Measurements from ENCODE around the gene AKAP9.

The AKAP9 gene

DNA sequence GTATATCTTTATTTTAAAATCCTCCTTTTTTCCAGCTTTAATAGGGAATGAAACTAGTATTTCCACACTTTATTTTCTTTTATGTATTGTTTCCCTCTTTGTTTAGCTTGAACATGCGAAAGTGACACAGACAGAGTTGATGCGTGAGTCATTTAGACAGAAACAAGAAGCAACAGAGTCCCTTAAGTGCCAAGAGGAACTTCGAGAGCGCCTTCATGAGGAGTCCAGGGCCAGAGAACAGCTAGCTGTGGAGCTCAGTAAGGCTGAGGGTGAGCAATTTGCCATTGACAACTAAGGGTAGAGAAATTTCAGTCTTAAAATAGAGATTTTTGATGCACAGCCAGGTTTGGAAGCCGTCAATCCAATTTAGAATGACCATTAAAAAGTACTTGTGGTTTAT is 120.5 kb downstream of the AKAP9 start:
- Histone ChIP-seq H3K4me1 (ENCODE audit: control insufficient read depth in 1 of 2, insufficient read depth in 1 of 2, low read depth in 1 of 2, low read length in 1 of 2) (peaks cover 12 to 17% of the 10 kb centered on the region in 2 experiments), H3K27ac (no peak overlapping the region), H3K4me3 (ENCODE audit: low read depth in 1 of 2, low read length in 1 of 2) (no peak overlapping the region), H3K36me3 (peaks cover 19% of the 10 kb centered on the region), H3K9me3 (no peaks in the 10 kb centered on the region), H3K27me3 (no peaks in the 10 kb centered on the region)
- TF ChIP-seq, protein P1, sequence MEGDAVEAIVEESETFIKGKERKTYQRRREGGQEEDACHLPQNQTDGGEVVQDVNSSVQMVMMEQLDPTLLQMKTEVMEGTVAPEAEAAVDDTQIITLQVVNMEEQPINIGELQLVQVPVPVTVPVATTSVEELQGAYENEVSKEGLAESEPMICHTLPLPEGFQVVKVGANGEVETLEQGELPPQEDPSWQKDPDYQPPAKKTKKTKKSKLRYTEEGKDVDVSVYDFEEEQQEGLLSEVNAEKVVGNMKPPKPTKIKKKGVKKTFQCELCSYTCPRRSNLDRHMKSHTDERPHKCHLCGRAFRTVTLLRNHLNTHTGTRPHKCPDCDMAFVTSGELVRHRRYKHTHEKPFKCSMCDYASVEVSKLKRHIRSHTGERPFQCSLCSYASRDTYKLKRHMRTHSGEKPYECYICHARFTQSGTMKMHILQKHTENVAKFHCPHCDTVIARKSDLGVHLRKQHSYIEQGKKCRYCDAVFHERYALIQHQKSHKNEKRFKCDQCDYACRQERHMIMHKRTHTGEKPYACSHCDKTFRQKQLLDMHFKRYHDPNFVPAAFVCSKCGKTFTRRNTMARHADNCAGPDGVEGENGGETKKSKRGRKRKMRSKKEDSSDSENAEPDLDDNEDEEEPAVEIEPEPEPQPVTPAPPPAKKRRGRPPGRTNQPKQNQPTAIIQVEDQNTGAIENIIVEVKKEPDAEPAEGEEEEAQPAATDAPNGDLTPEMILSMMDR (IDR thresholded peaks at IDR 0.05): no peak

DNA sequence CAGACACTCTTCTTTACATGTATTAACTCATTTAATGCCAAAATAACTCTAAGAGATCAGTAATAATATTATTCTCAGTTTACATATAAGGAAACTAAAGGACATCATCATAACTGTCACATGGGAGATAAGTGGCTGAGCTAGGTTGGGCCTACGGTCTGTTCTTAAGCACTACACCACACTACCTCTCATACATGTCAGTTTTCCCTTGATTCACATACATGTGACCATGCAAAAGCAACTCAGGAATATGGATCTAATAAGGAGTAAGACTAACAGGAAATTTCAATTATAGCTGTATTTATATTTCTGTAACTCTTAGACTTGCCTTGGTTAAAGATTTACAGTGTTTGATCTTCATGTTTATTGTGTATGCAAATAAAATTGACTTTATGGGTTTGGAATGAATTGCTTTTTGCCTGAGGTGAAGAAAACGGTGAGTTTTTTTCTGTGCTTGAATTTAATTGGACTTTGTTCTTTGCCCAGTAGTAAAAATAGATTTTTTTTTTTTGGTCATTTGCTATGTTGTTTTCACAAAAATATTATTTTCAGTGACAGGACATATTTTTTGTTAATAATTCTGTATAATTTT is 123.9 kb downstream of the AKAP9 start:
- Histone ChIP-seq H3K4me3 (ENCODE audit: low read depth in 1 of 2, low read length in 1 of 2) (no peak overlapping the region), H3K27ac (no peak overlapping the region), H3K9me3 (no peaks in the 10 kb centered on the region), H3K36me3 (peaks cover 44% of the 10 kb centered on the region), H3K27me3 (no peaks in the 10 kb centered on the region), H3K4me1 (ENCODE audit: control insufficient read depth in 1 of 2, insufficient read depth in 1 of 2, low read depth in 1 of 2, low read length in 1 of 2) (no peaks in the 10 kb centered on the region)
- TF ChIP-seq, protein P1 (IDR thresholded peaks at IDR 0.05): no peak

DNA sequence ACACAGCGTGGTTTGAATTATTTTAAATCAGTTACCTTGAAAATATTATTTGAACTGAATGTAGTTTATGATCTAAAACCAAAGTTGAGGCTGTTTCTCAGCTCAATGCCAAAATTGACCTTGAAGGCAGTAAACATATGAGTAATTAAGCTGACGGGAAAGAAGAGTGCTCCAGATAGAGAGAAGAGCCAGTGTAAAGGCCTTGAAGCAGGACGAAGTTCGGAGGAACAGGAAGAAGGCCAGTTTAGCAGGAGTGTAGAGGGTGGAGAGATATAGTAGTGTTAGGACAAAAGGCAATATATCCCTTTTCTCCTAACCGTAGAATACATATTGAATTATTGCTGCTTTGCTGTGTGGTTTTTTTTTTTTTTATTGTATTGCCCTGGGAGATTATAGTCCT is 130.4 kb downstream of the AKAP9 start:
- peaks cover 54% of the 10 kb centered on the region for H3K36me3 ChIP-seq
- no peak overlapping the region for H3K4me3 ChIP-seq (ENCODE audit: low read depth in 1 of 2, low read length in 1 of 2)
- no peaks in the 10 kb centered on the region for H3K27me3 ChIP-seq
- no peaks in the 10 kb centered on the region for H3K9me3 ChIP-seq
- H3K4me1 ChIP-seq (ENCODE audit: control insufficient read depth in 1 of 2, insufficient read depth in 1 of 2, low read depth in 1 of 2, low read length in 1 of 2): no peaks in the 10 kb centered on the region
- TF ChIP-seq, protein P1 (IDR thresholded peaks at IDR 0.05): no peak
- H3K27ac ChIP-seq: no peak overlapping the region

DNA sequence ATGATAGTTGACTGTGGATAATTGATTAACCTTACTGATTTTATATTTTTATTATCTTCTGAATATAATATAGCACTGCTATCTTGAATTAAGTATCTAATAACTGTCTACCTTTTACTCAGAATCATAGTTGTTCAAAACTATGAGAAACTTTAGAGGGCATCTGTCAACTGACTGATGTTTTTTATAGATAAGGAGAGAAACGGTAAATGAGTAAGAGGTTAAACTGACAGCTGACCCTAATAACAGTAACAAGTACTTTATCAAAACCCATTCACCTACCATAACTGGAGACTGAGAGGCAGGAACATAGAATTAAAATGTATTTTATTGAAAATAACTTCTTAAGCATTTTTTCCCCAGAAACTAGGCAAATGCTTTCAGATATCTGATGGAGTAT is 131.5 kb downstream of the AKAP9 start:
- no peak overlapping the region for H3K27ac ChIP-seq
- no peaks in the 10 kb centered on the region for H3K4me1 ChIP-seq (ENCODE audit: control insufficient read depth in 1 of 2, insufficient read depth in 1 of 2, low read depth in 1 of 2, low read length in 1 of 2)
- TF ChIP-seq, protein P1 (IDR thresholded peaks at IDR 0.05): no peak
- H3K36me3 ChIP-seq: peaks cover 46% of the 10 kb centered on the region
- no peaks in the 10 kb centered on the region for H3K9me3 ChIP-seq
- H3K27me3 ChIP-seq: no peaks in the 10 kb centered on the region
- H3K4me3 ChIP-seq (ENCODE audit: low read depth in 1 of 2, low read length in 1 of 2): no peak overlapping the region

DNA sequence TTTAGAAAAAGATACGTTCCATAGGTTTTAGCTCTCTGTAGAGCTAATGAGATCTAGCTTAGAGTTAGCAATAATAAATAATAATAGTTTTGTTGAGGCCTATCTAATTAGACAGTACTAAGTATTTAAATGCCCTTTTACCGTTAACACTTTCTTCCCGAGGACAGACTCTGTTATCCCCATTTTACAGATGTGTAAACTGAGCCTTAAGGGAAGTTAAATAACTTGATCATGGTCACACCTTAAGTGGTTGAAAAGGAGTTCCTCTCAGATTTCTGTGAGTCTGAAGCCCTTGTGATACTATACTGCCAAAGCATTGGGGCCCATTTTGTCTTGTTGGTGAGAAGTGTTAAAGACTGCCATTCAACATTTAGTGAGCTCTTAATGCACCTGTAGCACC is 132.0 kb downstream of the AKAP9 start:
- Histone ChIP-seq H3K36me3 (peaks cover 45% of the 10 kb centered on the region), H3K27me3 (no peaks in the 10 kb centered on the region), H3K4me3 (ENCODE audit: low read depth in 1 of 2, low read length in 1 of 2) (no peak overlapping the region), H3K9me3 (no peaks in the 10 kb centered on the region), H3K27ac (no peak overlapping the region), H3K4me1 (ENCODE audit: control insufficient read depth in 1 of 2, insufficient read depth in 1 of 2, low read depth in 1 of 2, low read length in 1 of 2) (no peaks in the 10 kb centered on the region)
- TF ChIP-seq, protein P1 (IDR thresholded peaks at IDR 0.05): no peak

Data from neutrophil (primary cell).